22Rv1 (cell line): ENCODE measurements around the gene PPP1R13B.

Experiments used
- H3K27ac ChIP-seq: fragments of 450-650 bp; 2 replicates; pipeline ENCODE4 v1.5.1; 2017
- CTCF ChIP-seq: fragments of 450-650 bp; IDR thresholded peaks from 2 replicates; pipeline ENCODE4 v1.5.1; 2017; ENCODE audit warnings: mild to moderate bottlenecking
- ZFX ChIP-seq: fragments of 450-650 bp; IDR thresholded peaks from 2 replicates; pipeline ENCODE4 v1.6.1; 2017; ENCODE audit warnings: antibody characterized with exemption, borderline replicate concordance

The PPP1R13B gene

GRCh38 chr14:103739793-103740501 is 107.4 kb downstream of the PPP1R13B start:
- TF ChIP-seq ZFX (no peak), CTCF (no peak)
- H3K27ac ChIP-seq, result no peak overlapping the region

- TF ChIP-seq ZFX (no peak), CTCF (no peak)
- no peak overlapping the region for H3K27ac ChIP-seq
Observed at GRCh38 chr14:103739466-103739792, 107.9 kb downstream of the PPP1R13B start.

- no peak for TF ChIP-seq CTCF
- no peak for TF ChIP-seq ZFX
Observed at GRCh38 chr14:103738701-103739451, 108.5 kb downstream of the PPP1R13B start.

GRCh38 chr14:103738166-103738565 is 109.2 kb downstream of the PPP1R13B start:
- TF ChIP-seq ZFX (no peak), CTCF (no peak)
- H3K27ac ChIP-seq, result no peak overlapping the region

More at GRCh38 chr14:103738701-103739451, 108.5 kb downstream of the PPP1R13B start:
- no peak overlapping the region for H3K27ac ChIP-seq

- no peak for TF ChIP-seq CTCF
- TF ChIP-seq ZFX, result no peak
- H3K27ac ChIP-seq, result peak overlapping the region; percentile 78
Observed at GRCh38 chr14:103737432-103738045, 109.8 kb downstream of the PPP1R13B start.

- peak overlapping the region; percentile 78 for H3K27ac ChIP-seq
- TF ChIP-seq ZFX (no peak), CTCF (no peak)
Observed at GRCh38 chr14:103736546-103737431, 110.6 kb downstream of the PPP1R13B start.
